PFSK-1 (cell line): Measurements from ENCODE around the gene SLC24A3.

Source experiments
- FOXP2 ChIP-seq: optimal IDR thresholded peaks from 2 replicates; pipeline ENCODE3; 2011; ENCODE audit warnings: borderline replicate concordance, control low read depth, inconsistent platforms; ENCODE audit not compliant: insufficient read depth; ENCODE audit errors: extremely low read length, extremely low read depth
- POLR2AphosphoS5 ChIP-seq: IDR thresholded peaks from 2 replicates; pipeline ENCODE4 v1.6.1; 2012; ENCODE audit warnings: low read depth, mild to moderate bottlenecking, control low read depth, low read length, moderate library complexity
- SIN3A ChIP-seq: IDR thresholded peaks from 2 replicates; pipeline ENCODE4 v1.6.1; 2012; ENCODE audit warnings: mild to moderate bottlenecking, low read length, moderate library complexity, borderline replicate concordance; ENCODE audit not compliant: insufficient read depth
- TAF1 ChIP-seq: IDR thresholded peaks from 2 replicates; pipeline ENCODE4 v1.6.1; 2012; ENCODE audit warnings: low read length, control low read depth, borderline replicate concordance; ENCODE audit not compliant: insufficient read depth
- TF ChIP-seq, protein P1 (sequence below), 2 experiments: IDR thresholded peaks; 2 replicates each; pipeline versions ENCODE4 v1.6.1 to v1.8.0; 2011 to 2012; ENCODE audit warnings: low read depth in 2 of 2, low read length in 2 of 2, control low read depth in 1 of 2, inconsistent platforms in 1 of 2, mild to moderate bottlenecking in 1 of 2, moderate library complexity in 1 of 2; ENCODE audit not compliant: insufficient read depth in 1 of 2

SLC24A3 gene

DNA sequence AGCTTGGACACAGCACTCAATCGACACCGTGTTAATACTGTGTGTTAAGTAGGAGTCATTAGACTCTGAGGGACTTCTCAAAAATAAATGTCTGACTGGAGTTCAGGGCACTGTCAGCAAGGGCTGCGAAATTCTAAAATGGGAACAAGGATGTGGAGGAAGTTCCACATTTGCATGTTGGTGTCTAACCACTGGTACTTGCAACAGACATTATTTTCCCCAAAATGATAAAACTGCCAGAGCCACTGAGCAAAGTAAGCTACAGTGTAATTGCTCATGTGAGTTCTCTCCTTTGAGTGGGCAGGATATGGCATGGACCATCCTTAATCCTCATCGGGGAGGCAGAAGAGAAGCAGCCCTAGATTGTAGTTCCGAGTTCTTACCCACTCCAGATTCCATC is 215.9 kb downstream of the SLC24A3 start:
- TF ChIP-seq TAF1, result no peak
- TF ChIP-seq, protein P1, sequence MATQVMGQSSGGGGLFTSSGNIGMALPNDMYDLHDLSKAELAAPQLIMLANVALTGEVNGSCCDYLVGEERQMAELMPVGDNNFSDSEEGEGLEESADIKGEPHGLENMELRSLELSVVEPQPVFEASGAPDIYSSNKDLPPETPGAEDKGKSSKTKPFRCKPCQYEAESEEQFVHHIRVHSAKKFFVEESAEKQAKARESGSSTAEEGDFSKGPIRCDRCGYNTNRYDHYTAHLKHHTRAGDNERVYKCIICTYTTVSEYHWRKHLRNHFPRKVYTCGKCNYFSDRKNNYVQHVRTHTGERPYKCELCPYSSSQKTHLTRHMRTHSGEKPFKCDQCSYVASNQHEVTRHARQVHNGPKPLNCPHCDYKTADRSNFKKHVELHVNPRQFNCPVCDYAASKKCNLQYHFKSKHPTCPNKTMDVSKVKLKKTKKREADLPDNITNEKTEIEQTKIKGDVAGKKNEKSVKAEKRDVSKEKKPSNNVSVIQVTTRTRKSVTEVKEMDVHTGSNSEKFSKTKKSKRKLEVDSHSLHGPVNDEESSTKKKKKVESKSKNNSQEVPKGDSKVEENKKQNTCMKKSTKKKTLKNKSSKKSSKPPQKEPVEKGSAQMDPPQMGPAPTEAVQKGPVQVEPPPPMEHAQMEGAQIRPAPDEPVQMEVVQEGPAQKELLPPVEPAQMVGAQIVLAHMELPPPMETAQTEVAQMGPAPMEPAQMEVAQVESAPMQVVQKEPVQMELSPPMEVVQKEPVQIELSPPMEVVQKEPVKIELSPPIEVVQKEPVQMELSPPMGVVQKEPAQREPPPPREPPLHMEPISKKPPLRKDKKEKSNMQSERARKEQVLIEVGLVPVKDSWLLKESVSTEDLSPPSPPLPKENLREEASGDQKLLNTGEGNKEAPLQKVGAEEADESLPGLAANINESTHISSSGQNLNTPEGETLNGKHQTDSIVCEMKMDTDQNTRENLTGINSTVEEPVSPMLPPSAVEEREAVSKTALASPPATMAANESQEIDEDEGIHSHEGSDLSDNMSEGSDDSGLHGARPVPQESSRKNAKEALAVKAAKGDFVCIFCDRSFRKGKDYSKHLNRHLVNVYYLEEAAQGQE (IDR thresholded peaks at IDR 0.05; ENCODE audit: insufficient read depth in 1 of 2, low read depth in 2 of 2, low read length in 2 of 2), result no peak
- TF ChIP-seq POLR2AphosphoS5, result no peak
- TF ChIP-seq FOXP2, result no peak
- TF ChIP-seq SIN3A, result no peak

DNA sequence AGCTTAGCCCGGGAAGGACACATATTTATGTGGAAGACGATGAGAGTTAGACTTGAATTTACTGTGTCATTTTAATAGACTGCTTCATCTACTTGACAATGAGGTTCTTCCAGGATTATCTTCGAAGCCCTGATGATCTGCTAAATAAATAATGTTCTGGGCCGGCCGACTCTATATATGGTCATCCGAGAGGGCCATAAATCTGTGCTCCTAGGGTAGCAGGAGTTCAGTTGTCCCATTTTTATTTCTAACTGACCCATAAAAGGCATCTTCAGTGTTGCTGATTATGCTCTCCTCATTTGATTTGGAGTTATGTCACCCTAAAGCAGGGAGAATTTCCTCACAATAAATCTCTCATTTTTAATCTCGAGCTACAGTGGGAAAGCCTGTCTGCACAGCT is 217.1 kb downstream of the SLC24A3 start:
- TF ChIP-seq, protein P1 (IDR thresholded peaks at IDR 0.05; ENCODE audit: insufficient read depth in 1 of 2, low read depth in 2 of 2, low read length in 2 of 2), result no peak
- no peak for TF ChIP-seq TAF1
- no peak for TF ChIP-seq SIN3A
- no peak for TF ChIP-seq POLR2AphosphoS5
- no peak for TF ChIP-seq FOXP2

DNA sequence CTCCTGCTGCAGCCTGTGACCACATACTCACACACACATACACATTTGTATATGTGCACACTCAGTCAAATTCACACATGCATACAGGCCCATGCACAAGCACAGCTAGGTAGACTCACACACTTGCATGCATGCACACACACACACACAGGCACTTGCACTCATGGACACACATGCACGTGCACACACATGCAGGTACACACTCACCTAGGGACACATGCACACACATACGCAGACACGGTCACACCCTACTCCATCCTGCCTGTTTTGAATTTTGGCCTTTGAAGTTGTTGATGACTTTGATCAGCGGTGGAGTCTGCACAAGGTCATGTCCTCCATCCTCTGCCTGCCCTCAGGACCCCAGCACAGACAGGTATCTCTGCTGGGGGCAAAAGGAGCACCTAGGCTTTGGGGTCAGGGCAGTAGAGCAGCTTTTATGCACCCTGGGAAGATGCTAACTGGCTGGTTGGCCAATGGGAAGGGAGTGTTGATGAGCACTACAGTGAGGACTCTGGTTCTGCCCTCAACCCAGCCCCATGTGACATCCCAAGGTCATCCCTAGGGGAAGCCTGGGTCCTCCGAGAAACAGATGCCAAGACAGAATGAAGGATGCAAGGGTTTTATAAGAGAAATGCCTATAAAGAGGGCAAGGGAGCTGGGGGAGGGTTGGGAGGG is 218.3 kb downstream of the SLC24A3 start:
- TF ChIP-seq FOXP2 (no peak), TAF1 (no peak), POLR2AphosphoS5 (no peak), SIN3A (no peak)
- TF ChIP-seq, protein P1 (IDR thresholded peaks at IDR 0.05; ENCODE audit: insufficient read depth in 1 of 2, low read depth in 2 of 2, low read length in 2 of 2), result no peak

DNA sequence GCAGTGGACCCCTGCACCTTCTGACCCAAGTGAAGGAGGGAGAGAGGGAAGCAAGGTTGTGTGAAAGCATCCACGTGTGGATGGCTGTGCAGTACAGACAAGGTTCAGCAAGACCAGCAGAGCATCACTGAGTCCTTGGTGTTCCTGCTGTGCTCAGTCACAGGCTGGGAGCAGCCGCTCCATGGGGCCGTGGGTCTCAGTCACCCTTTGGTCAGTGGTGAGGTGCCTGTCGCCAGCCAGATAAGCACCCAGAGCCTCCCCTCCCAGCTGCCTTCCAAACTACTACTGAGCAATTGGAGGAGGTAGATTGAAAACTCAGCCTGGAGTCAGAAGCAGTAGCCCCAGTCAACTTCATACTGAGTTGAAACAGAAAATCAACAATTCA is 218.9 kb downstream of the SLC24A3 start:
- no peak for TF ChIP-seq FOXP2
- TF ChIP-seq, protein P1 (IDR thresholded peaks at IDR 0.05; ENCODE audit: insufficient read depth in 1 of 2, low read depth in 2 of 2, low read length in 2 of 2), result no peak
- no peak for TF ChIP-seq SIN3A
- TF ChIP-seq TAF1, result no peak
- no peak for TF ChIP-seq POLR2AphosphoS5

DNA sequence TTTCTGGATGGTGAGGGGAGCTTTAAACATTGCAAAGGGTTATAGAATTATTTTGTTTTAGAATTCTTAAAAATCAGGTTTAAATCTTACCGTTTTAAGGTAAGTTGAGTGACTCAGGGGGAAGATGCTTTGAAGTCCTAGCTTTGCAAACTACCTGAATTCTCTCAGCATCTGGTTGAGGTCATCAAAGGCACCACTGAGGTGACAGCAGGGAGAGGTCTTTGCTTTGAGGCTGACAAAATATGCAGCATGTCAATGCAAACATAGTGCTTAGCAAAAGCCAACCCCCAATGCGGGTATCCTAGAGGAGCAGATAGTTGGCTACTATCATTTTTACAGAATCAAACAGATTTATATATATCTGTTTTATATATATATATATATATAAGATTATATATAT is 219.5 kb downstream of the SLC24A3 start:
- TF ChIP-seq FOXP2, result no peak
- TF ChIP-seq, protein P1 (IDR thresholded peaks at IDR 0.05; ENCODE audit: insufficient read depth in 1 of 2, low read depth in 2 of 2, low read length in 2 of 2), result no peak
- TF ChIP-seq TAF1, result no peak
- no peak for TF ChIP-seq SIN3A
- TF ChIP-seq POLR2AphosphoS5, result no peak
